ENCODE measurements around the gene DBNDD1. TPM values are rescaled to one million over a fixed set of nuclear protein-coding genes. Genes with fewer than 3 reads are reported as not detected.

DBNDD1 gene
- total and polyA plus RNA-seq, 10 of the 15 experiments (the other 5 are each of a cell fraction or from before 2014, with no cell fraction given): 0.06 to 4.6 (median 0.55) TPM

- Histone ChIP-seq H3K27ac (ENCODE audit: control insufficient read depth, insufficient read depth) (no peak overlapping the region), H3K79me2 (ENCODE audit: control insufficient read depth, insufficient read depth, low read length) (no peaks in the 10 kb centered on the region), H3K4me1 (ENCODE audit: control insufficient read depth, insufficient read depth, low read length) (no peaks in the 10 kb centered on the region), H3K4me2 (ENCODE audit: control insufficient read depth, insufficient read depth) (no peak overlapping the region), H3K9ac (ENCODE audit: control insufficient read depth, insufficient read depth, low read length) (no peak overlapping the region), H3K36me3 (ENCODE audit: control insufficient read depth in 2 of 2, insufficient read depth in 2 of 2, low read length in 1 of 2) (no peaks in the 10 kb centered on the region), H3K4me3 (no peak overlapping the region), H3K9me3 (replicated peaks; ENCODE audit: control insufficient read depth, insufficient read depth, low read length) (no peaks in the 10 kb centered on the region), H4K20me1 (ENCODE audit: control insufficient read depth, insufficient read depth) (no peaks in the 10 kb centered on the region), H2AFZ (ENCODE audit: control insufficient read depth, low read depth, low read length) (no peak overlapping the region), H3K27me3 (replicated peaks in 1 of 2; ENCODE audit: control insufficient read depth in 2 of 2, insufficient read depth in 2 of 2, low read length in 1 of 2) (no peaks in the 10 kb centered on the region)
- intact Hi-C loops (cut with micrococcal nuclease; ENCODE audit: unreplicated experiment): no loop called here
- DNase-seq (ENCODE audit: low read depth, low spot score) (no peak), FAIRE-seq (no peak), ATAC-seq (no peak)
- RAD21 ChIA-PET (ENCODE audit: unreplicated experiment): interaction anchor here (0.8 kb wide), 1 partner anchor 142 kb away, joined by 3 read pairs; no protein-coding TSS in a partner anchor
- POLR2A ChIA-PET: interaction anchor here (0.5 kb wide), 1 partner anchor 266 kb away, joined by 8 read pairs; no protein-coding TSS in a partner anchor
- no TSS peak for BruUV-seq (replicated peaks)
- WGBS (ENCODE audit: insufficient coverage, insufficient replicate concordance, low lambda C conversion rate, missing lambda C conversion rate): 63% methylated on average over 11 of the region's 17 CpGs
- SMC1A ChIA-PET (ENCODE audit: uncharacterized antibody, unreplicated experiment): no interaction called here
- no peak for TF ChIP-seq JUND (IDR thresholded peaks at IDR 0.05; ENCODE audit: low read depth, low read length)
- no peak for TF ChIP-seq TARDBP (IDR thresholded peaks at IDR 0.05; ENCODE audit: borderline replicate concordance)
- no peak for TF ChIP-seq PAX8 (IDR thresholded peaks at IDR 0.05)
- TF ChIP-seq PBX3 (IDR thresholded peaks at IDR 0.05; ENCODE audit: insufficient replicate concordance, low read depth, low read length): no peak
- TF ChIP-seq ZBTB11 (CRISPR knock-in tag; IDR thresholded peaks at IDR 0.05): no peak
- in situ Hi-C loops (cut with MboI): no loop called here
- CTCF ChIA-PET: no interaction called here
Observed at GRCh38 chr16:90027611-90028010, 8.4 kb upstream of the DBNDD1 start.
